GM12878 (cell line): ENCODE data around the gene SPESP1. TPM values are rescaled to one million over a fixed set of nuclear protein-coding genes. Genes with fewer than 3 reads are reported as not detected.

Experiments used
- ATAC-seq: fragments of 200-7000 bp; cut with Tn5 transposase; 3 replicates; pipeline ENCODE4 v1.9.1; 2020; ENCODE audit warnings: mild to moderate bottlenecking, moderate library complexity
- BruUV-seq: library from RNA; stranded (reverse); fragments of 400-500 nt; replicated peaks from 2 replicates; lab custom pipeline; 2021; lab: Mats Ljungman, UMichigan
- CTCF ChIA-PET: fragments of 300-600 bp; sonication (Branson Sonifier 250); formaldehyde crosslinking; extraction: SDS; loops from one replicate; lab custom pipeline; 2021; ENCODE audit warnings: inconsistent platforms; lab: Yijun Ruan, JAX
- POLR2A ChIA-PET: fragments of 350-600 bp; formaldehyde crosslinking; extraction: SDS; loops from one replicate; lab custom pipeline; 2021; ENCODE audit warnings: inconsistent platforms; lab: Charles Lee
- RAD21 ChIA-PET: fragments of 300-600 bp; sonication (Branson Sonifier 250); formaldehyde crosslinking; loops from one replicate; lab custom pipeline; 2023; ENCODE audit warnings: antibody characterized with exemption; ENCODE audit not compliant: unreplicated experiment; lab: Charles Lee
- SMC1A ChIA-PET: fragments of 300-600 bp; sonication (Branson Sonifier 250); formaldehyde crosslinking; loops from one replicate; lab custom pipeline; 2023; ENCODE audit not compliant: unreplicated experiment, uncharacterized antibody; lab: Charles Lee
- DNase-seq: peaks from one replicate; pipeline ENCODE4 v3.0.0-alpha.2; 2011; ENCODE audit warnings: low read depth, low spot score
- FAIRE-seq: peaks from 3 replicates; lab custom pipeline; 2011; peaks lifted over from hg19 to GRCh38; lab: Jason Lieb, UNC
- H2AFZ ChIP-seq: 2 replicates; pipeline ENCODE4 v1.6.0; 2011; ENCODE audit warnings: low read depth, low read length, control low read depth; ENCODE audit not compliant: control insufficient read depth
- H3K27ac ChIP-seq: 2 replicates; pipeline ENCODE4 v1.5.1; 2011; ENCODE audit warnings: control low read depth; ENCODE audit not compliant: control insufficient read depth, insufficient read depth
- H3K27me3 ChIP-seq, 2 experiments: replicated peaks in 1 of 2; 2 replicates each; pipeline versions ENCODE4 v1.6.0 to v1.6.1; 2011; ENCODE audit warnings: low read length in 1 of 2; ENCODE audit not compliant: control insufficient read depth in 2 of 2, insufficient read depth in 2 of 2
- H3K36me3 ChIP-seq, 2 experiments: 2 replicates each; pipeline ENCODE4 v1.5.1; 2011; ENCODE audit warnings: low read length in 1 of 2; ENCODE audit not compliant: control insufficient read depth in 2 of 2, insufficient read depth in 2 of 2
- H3K4me1 ChIP-seq: 2 replicates; pipeline ENCODE4 v1.6.1; 2011; ENCODE audit warnings: mild to moderate bottlenecking, low read length, moderate library complexity, mixed read lengths; ENCODE audit not compliant: control insufficient read depth, insufficient read depth
- H3K4me2 ChIP-seq: 2 replicates; pipeline ENCODE4 v1.6.0; 2011; ENCODE audit warnings: control low read depth; ENCODE audit not compliant: control insufficient read depth, insufficient read depth
- H3K4me3 ChIP-seq: fragments of 200-600 bp; sonication (generic); 2 replicates; pipeline ENCODE4 v1.5.1; 2016
- H3K79me2 ChIP-seq: 2 replicates; pipeline ENCODE4 v1.6.0; 2011; ENCODE audit warnings: low read length; ENCODE audit not compliant: control insufficient read depth, insufficient read depth
- H3K9ac ChIP-seq: 2 replicates; pipeline ENCODE4 v1.8.0; 2011; ENCODE audit warnings: low read length, control low read depth, mixed read lengths; ENCODE audit not compliant: control insufficient read depth, insufficient read depth
- H3K9me3 ChIP-seq: replicated peaks from 3 replicates; pipeline ENCODE4 v1.5.1; 2011; ENCODE audit warnings: mild to moderate bottlenecking, low read length; ENCODE audit not compliant: control insufficient read depth, insufficient read depth
- H4K20me1 ChIP-seq: 2 replicates; pipeline ENCODE4 v1.6.0; 2011; ENCODE audit not compliant: control insufficient read depth, insufficient read depth
- ASH2L ChIP-seq: fragments of 300-600, 200-600 bp; sonication (generic); IDR thresholded peaks from 2 replicates; pipeline ENCODE4 v1.6.1; 2017; ENCODE audit warnings: low read depth, mild to moderate bottlenecking, borderline replicate concordance
- ATF3 ChIP-seq: IDR thresholded peaks from 2 replicates; pipeline ENCODE4 v1.6.1; 2011; ENCODE audit warnings: low read depth, mild to moderate bottlenecking, low read length, moderate library complexity, borderline replicate concordance; ENCODE audit errors: extremely low read depth
- BCL11A ChIP-seq: IDR thresholded peaks from 2 replicates; pipeline ENCODE4 v1.6.1; 2011; ENCODE audit warnings: low read depth, low read length
- BHLHE40 ChIP-seq, 2 experiments: fragments of 450-650 bp in 1 of 2; IDR thresholded peaks; 2 replicates each; pipeline ENCODE4 v1.6.1; 2011 to 2017; ENCODE audit warnings: low read depth in 2 of 2, borderline replicate concordance in 1 of 2, improper control_type of control experiment in 1 of 2, low read length in 1 of 2, mild to moderate bottlenecking in 1 of 2
- CTCF ChIP-seq, 3 experiments: IDR thresholded peaks in 2 of 3; conservative IDR thresholded peaks in 1 of 3; 2 replicates each; pipeline ENCODE4 v1.5.1; 2011; ENCODE audit warnings: low read depth in 3 of 3, low read length in 3 of 3, mild to moderate bottlenecking in 3 of 3, control low read depth in 2 of 3, moderate library complexity in 2 of 3, inconsistent platforms in 1 of 3, mixed read lengths in 1 of 3; ENCODE audit not compliant: control insufficient read depth in 2 of 3, insufficient read depth in 1 of 3; ENCODE audit errors: extremely low read depth in 1 of 3
- MYC ChIP-seq: IDR thresholded peaks from 2 replicates; pipeline ENCODE4 v1.6.1; 2011; ENCODE audit warnings: mild to moderate bottlenecking, low read length, moderate library complexity, inconsistent platforms; ENCODE audit not compliant: insufficient read depth, insufficient replicate concordance, insufficient read length, severe bottlenecking
- NFIC ChIP-seq: IDR thresholded peaks from 2 replicates; pipeline ENCODE4 v1.6.1; 2012; ENCODE audit warnings: low read depth, mild to moderate bottlenecking, inconsistent platforms, low read length, moderate library complexity
- REST ChIP-seq: IDR thresholded peaks from 2 replicates; pipeline ENCODE4 v1.6.1; 2012; ENCODE audit warnings: mild to moderate bottlenecking, low read depth, low read length
- SMAD1 ChIP-seq: fragments of 450-650 bp; IDR thresholded peaks from 2 replicates; pipeline ENCODE4 v1.6.1; 2018; ENCODE audit warnings: mild to moderate bottlenecking, low read depth; ENCODE audit not compliant: partially characterized antibody
- TCF12 ChIP-seq: IDR thresholded peaks from 2 replicates; pipeline ENCODE4 v1.6.1; 2011; ENCODE audit warnings: low read depth, mild to moderate bottlenecking, low read length
- ZNF207 ChIP-seq: fragments of 450-650 bp; IDR thresholded peaks from 2 replicates; pipeline ENCODE4 v1.6.1; 2014; ENCODE audit warnings: antibody characterized with exemption, mild to moderate bottlenecking, borderline replicate concordance
- ZNF24 ChIP-seq: fragments of 450-650 bp; IDR thresholded peaks from 2 replicates; pipeline ENCODE4 v1.6.1; 2017; ENCODE audit warnings: antibody characterized with exemption, mild to moderate bottlenecking
- ZNF622 ChIP-seq: fragments of 450-650 bp; IDR thresholded peaks from 2 replicates; pipeline ENCODE4 v1.6.1; 2017; ENCODE audit warnings: mild to moderate bottlenecking, inconsistent platforms
- in situ Hi-C: fragments of 300-500 bp; cut with MboI; formaldehyde crosslinking; loops from 9 replicates; pipeline ENCODE4 v1.14.3; 2018; ENCODE audit warnings: mixed read lengths
- intact Hi-C: fragments of 100-400 bp; cut with micrococcal nuclease; formaldehyde crosslinking; loops from one replicate; pipeline ENCODE4 v1.14.2; 2022; ENCODE audit not compliant: unreplicated experiment
- polyA plus RNA-seq, 11 experiments: library from polyadenylated mRNA; depleted of rRNA in 4 of 11; unstranded in 6 of 11; stranded (reverse) in 5 of 11; fragments of >200 nt; fragmentation: Nextera tagmentation in 4 of 11; fragmentation: Illumina TruSeq in 1 of 11; extraction: Ambion mirVana in 4 of 11; extraction: Trizol in 1 of 11; gene quantifications; 1 replicate in 1 of 11; 2 replicates in 10 of 11; pipeline versions ENCODE4 v1.2.1 to v1.2.3, GENCODE V29; 2011 to 2016; ENCODE audit warnings: inconsistent platforms in 2 of 11, missing spikeins in 2 of 11, low read depth in 1 of 11
- total RNA-seq, 4 experiments: library from RNA; depleted of rRNA in 3 of 4; stranded (reverse); fragments of >200 nt in 3 of 4; fragmentation: Illumina TruSeq in 1 of 4; extraction: Trizol in 1 of 4; gene quantifications; 2 replicates each; pipeline versions ENCODE4 v1.2.1 to v1.2.3, GENCODE V29; 2013 to 2021
- TF ChIP-seq, protein P1 (sequence below): fragments of 450-650 bp; IDR thresholded peaks from 2 replicates; pipeline ENCODE4 v1.6.1; 2017; ENCODE audit warnings: antibody characterized with exemption, mild to moderate bottlenecking, moderate library complexity

SPESP1 gene
- total and polyA plus RNA-seq, 10 of the 15 experiments (the other 5 are each of a cell fraction or from before 2014, with no cell fraction given) = not detected

DNA sequence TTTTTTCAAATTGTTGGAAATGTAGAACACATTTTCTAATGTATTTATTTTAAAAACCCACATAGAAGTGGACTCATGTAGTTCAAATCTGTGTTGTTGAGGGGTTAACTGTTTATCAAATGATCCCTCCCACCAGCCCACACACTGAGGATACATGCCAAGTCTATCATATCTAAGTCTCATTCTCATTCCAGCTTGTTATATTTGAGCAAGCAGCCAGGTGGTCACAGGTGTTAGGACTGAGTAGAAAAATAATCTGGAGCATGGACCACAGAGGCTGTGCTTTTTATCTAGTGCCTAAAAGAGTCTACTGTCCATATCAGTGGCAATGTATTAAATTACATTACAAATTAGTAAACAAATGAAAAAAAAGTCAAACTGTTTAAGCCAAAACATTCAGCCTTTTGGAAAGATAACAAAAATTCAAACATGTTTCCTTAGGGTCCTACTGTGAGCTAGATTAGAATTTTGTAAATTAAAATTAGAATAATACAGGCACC lies 20.7 kb upstream of the SPESP1 start:
- Histone ChIP-seq H3K36me3 (no peaks in the 10 kb centered on the region), H3K4me2 (no peak overlapping the region), H3K27ac (no peak overlapping the region), H3K9ac (no peak overlapping the region), H3K4me3 (no peak overlapping the region), H4K20me1 (no peaks in the 10 kb centered on the region), H2AFZ (no peak overlapping the region), H3K9me3 (no peaks in the 10 kb centered on the region), H3K27me3 (no peaks in the 10 kb centered on the region; a peak in 2 of 4 replicates), H3K79me2 (no peaks in the 10 kb centered on the region), H3K4me1 (no peaks in the 10 kb centered on the region)
- intact Hi-C loops = no loop called here
- SMC1A ChIA-PET = interaction anchor here (1.1 kb wide), 1 partner anchor 236 kb away, joined by 3 read pairs; no protein-coding TSS in a partner anchor
- POLR2A ChIA-PET = no interaction called here
- CTCF ChIA-PET = no interaction called here
- RAD21 ChIA-PET = interaction anchor here (1.2 kb wide), 1 partner anchor 360 kb away, joined by 3 read pairs; no protein-coding TSS in a partner anchor
- DNase-seq (no peak), ATAC-seq (no peak), FAIRE-seq (no peak)
- TF ChIP-seq SMAD1 = no peak
- TF ChIP-seq TCF12 = no peak
- no peak for TF ChIP-seq ASH2L
- no peak for TF ChIP-seq NFIC
- no peak for TF ChIP-seq ZNF622
- no peak for TF ChIP-seq REST
- no peak for TF ChIP-seq CTCF (IDR thresholded peaks at IDR 0.05 in 2 of 3, conservative IDR thresholded peaks at IDR 0.05 in 1 of 3; ENCODE audit: control insufficient read depth in 2 of 3, extremely low read depth in 1 of 3, insufficient read depth in 1 of 3, low read depth in 3 of 3, low read length in 3 of 3)
- no peak for TF ChIP-seq BHLHE40 (IDR thresholded peaks at IDR 0.05; ENCODE audit: borderline replicate concordance in 1 of 2, low read depth in 2 of 2, low read length in 1 of 2)
- TF ChIP-seq BCL11A = no peak
- no peak for TF ChIP-seq MYC
- TF ChIP-seq ZNF24 = no peak
- TF ChIP-seq ZNF207 = no peak
- TF ChIP-seq, protein P1, sequence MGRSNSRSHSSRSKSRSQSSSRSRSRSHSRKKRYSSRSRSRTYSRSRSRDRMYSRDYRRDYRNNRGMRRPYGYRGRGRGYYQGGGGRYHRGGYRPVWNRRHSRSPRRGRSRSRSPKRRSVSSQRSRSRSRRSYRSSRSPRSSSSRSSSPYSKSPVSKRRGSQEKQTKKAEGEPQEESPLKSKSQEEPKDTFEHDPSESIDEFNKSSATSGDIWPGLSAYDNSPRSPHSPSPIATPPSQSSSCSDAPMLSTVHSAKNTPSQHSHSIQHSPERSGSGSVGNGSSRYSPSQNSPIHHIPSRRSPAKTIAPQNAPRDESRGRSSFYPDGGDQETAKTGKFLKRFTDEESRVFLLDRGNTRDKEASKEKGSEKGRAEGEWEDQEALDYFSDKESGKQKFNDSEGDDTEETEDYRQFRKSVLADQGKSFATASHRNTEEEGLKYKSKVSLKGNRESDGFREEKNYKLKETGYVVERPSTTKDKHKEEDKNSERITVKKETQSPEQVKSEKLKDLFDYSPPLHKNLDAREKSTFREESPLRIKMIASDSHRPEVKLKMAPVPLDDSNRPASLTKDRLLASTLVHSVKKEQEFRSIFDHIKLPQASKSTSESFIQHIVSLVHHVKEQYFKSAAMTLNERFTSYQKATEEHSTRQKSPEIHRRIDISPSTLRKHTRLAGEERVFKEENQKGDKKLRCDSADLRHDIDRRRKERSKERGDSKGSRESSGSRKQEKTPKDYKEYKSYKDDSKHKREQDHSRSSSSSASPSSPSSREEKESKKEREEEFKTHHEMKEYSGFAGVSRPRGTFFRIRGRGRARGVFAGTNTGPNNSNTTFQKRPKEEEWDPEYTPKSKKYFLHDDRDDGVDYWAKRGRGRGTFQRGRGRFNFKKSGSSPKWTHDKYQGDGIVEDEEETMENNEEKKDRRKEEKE = no peak
- TF ChIP-seq ATF3 = no peak
- in situ Hi-C loops = no loop called here
- no TSS peak for BruUV-seq
